CD4-positive, alpha-beta memory T cell (primary cell): Measurements from ENCODE around the gene POLR2J2. TPM values are rescaled to one million over a fixed set of nuclear protein-coding genes. Genes with fewer than 3 reads are reported as not detected.
"Not testable (repeated sequence)": the region's sequence is repeated elsewhere in the genome, so short reads cannot be mapped to it uniquely, and the experiment has no call there.

ENCODE experiments used
- CTCF ChIA-PET: fragments of 350-600 bp; sonication (Branson Sonifier 250); formaldehyde crosslinking; loops from one replicate; lab custom pipeline; 2021; ENCODE audit warnings: inconsistent platforms; ENCODE audit not compliant: partially characterized antibody; lab: Charles Lee
- POLR2A ChIA-PET: fragments of 350-600 bp; sonication (Branson Sonifier 250); formaldehyde crosslinking; loops from one replicate; lab custom pipeline; 2021; ENCODE audit not compliant: partially characterized antibody; lab: Charles Lee
- DNase-seq, 5 donors: peaks; one replicate each; pipeline versions ENCODE4 v3.0.0 to v3.0.0-alpha.2; 2020 to 2022; ENCODE audit warnings: mixed read lengths in 1 of 5
- H3K27ac ChIP-seq: one replicate; pipeline ENCODE4 v1.7.0; 2013; ENCODE audit warnings: low read depth, low read length
- H3K27me3 ChIP-seq: 2 replicates; pipeline ENCODE4 v1.7.0; 2013; ENCODE audit warnings: mild to moderate bottlenecking, low read length, moderate library complexity; ENCODE audit not compliant: insufficient read depth
- H3K36me3 ChIP-seq: 2 replicates; pipeline ENCODE4 v1.7.0; 2013; ENCODE audit warnings: mild to moderate bottlenecking, low read length, moderate library complexity; ENCODE audit not compliant: insufficient read depth
- H3K4me1 ChIP-seq: 2 replicates; pipeline ENCODE4 v1.7.0; 2013; ENCODE audit warnings: mild to moderate bottlenecking, low read length, moderate library complexity; ENCODE audit not compliant: insufficient read depth
- H3K4me3 ChIP-seq, 2 donors: one replicate each; pipeline ENCODE4 v1.7.0; 2013; ENCODE audit warnings: low read length in 2 of 2, mild to moderate bottlenecking in 1 of 2
- H3K9me3 ChIP-seq, 2 donors: one replicate each; pipeline ENCODE4 v1.7.0; 2013; ENCODE audit warnings: low read length in 2 of 2, control low read depth in 1 of 2; ENCODE audit not compliant: control insufficient read depth in 1 of 2
- H3K27ac Mint-ChIP-seq, 7 donors: one replicate each; pipeline ENCODE4 v1.8.0; 2020 to 2021; ENCODE audit warnings: mixed read lengths in 7 of 7, mild to moderate bottlenecking in 6 of 7, inconsistent platforms in 3 of 7, moderate library complexity in 3 of 7
- H3K27me3 Mint-ChIP-seq, 2 donors: one replicate each; pipeline ENCODE4 v1.8.0; 2020 to 2021; ENCODE audit warnings: mixed read lengths in 2 of 2
- H3K36me3 Mint-ChIP-seq, 2 donors: one replicate each; pipeline ENCODE4 v1.8.0; 2020 to 2021; ENCODE audit warnings: mixed read lengths in 2 of 2, inconsistent platforms in 1 of 2, mild to moderate bottlenecking in 1 of 2
- H3K4me1 Mint-ChIP-seq, 4 donors: one replicate each; pipeline ENCODE4 v1.8.0; 2020 to 2021; ENCODE audit warnings: mixed read lengths in 4 of 4, mild to moderate bottlenecking in 1 of 4
- H3K4me3 Mint-ChIP-seq, 8 donors: one replicate each; pipeline ENCODE4 v1.8.0; 2020 to 2021; ENCODE audit warnings: mixed read lengths in 8 of 8, mild to moderate bottlenecking in 7 of 8, moderate library complexity in 6 of 8, inconsistent platforms in 3 of 8
- H3K9me3 Mint-ChIP-seq, 8 donors: one replicate each; pipeline ENCODE4 v1.8.0; 2020 to 2021; ENCODE audit warnings: mixed read lengths in 8 of 8, mild to moderate bottlenecking in 5 of 8, inconsistent platforms in 3 of 8, moderate library complexity in 1 of 8
- intact Hi-C: fragments of 100-400 bp; cut with micrococcal nuclease; formaldehyde crosslinking; loops from one replicate; pipeline ENCODE4 v1.15.1; 2023
- polyA plus RNA-seq, 2 donors: library from polyadenylated mRNA; unstranded; fragments of 300-500 nt; fragmentation: Illumina TruSeq; gene quantifications; one replicate each; pipeline ENCODE4 v1.2.3, GENCODE V29; 2021
- total RNA-seq, 2 experiments: library from RNA; stranded (reverse); gene quantifications; one replicate each; pipeline ENCODE4 v1.2.3, GENCODE V29; 2021

The POLR2J2 gene
- 10 to 100 TPM; 21.8 to 27.7 TPM for total RNA-seq
- polyA plus RNA-seq: 1 to 10 TPM; 1.6 to 7.9 TPM

GRCh38 chr7:102671166-102671955 is at the start of gene POLR2J2:
TSS of gene POLR2J2 (minus strand) at chr7:102671663. CDS start at chr7:102671601, 62 bp downstream.
- H3K9me3 Mint-ChIP-seq, H3K36me3 Mint-ChIP-seq, H3K4me1 ChIP-seq, H3K36me3 ChIP-seq, H3K4me1 Mint-ChIP-seq, POLR2A ChIA-PET, H3K27me3 ChIP-seq, intact Hi-C loops, H3K4me3 ChIP-seq, H3K9me3 ChIP-seq, H3K27me3 Mint-ChIP-seq: not testable (repeated sequence)
- peak in 4 of 5 donors; percentile 34 to 84 (median 82) for DNase-seq
- Mint-ChIP-seq H3K27ac (peak within 1 kb of the TSS in 4 of 7 donors; percentile 72 to 87 (median 81)), H3K4me3 (peak within 1 kb of the TSS in 4 of 8 donors; percentile 79 to 83 (median 81))
- CTCF ChIA-PET: interaction anchor here (0.6 kb wide), 1 partner anchor 688 kb away, joined by 3 read pairs; no protein-coding TSS in a partner anchor
- peak within 1 kb of the TSS; percentile 38 for H3K27ac ChIP-seq

GRCh38 chr7:102718491-102718890 is 47.0 kb upstream of the POLR2J2 start:
- H3K36me3 ChIP-seq, H3K27ac ChIP-seq, DNase-seq, H3K4me1 Mint-ChIP-seq, CTCF ChIA-PET, POLR2A ChIA-PET, H3K9me3 Mint-ChIP-seq, H3K4me3 Mint-ChIP-seq, H3K9me3 ChIP-seq, H3K27ac Mint-ChIP-seq, H3K27me3 Mint-ChIP-seq, H3K36me3 Mint-ChIP-seq, H3K4me3 ChIP-seq, H3K27me3 ChIP-seq, intact Hi-C loops, H3K4me1 ChIP-seq: not testable (repeated sequence)

GRCh38 chr7:102715718-102716117 is 44.3 kb upstream of the POLR2J2 start:
- H3K27ac Mint-ChIP-seq, CTCF ChIA-PET, H3K9me3 Mint-ChIP-seq: not testable (repeated sequence)

DNA sequence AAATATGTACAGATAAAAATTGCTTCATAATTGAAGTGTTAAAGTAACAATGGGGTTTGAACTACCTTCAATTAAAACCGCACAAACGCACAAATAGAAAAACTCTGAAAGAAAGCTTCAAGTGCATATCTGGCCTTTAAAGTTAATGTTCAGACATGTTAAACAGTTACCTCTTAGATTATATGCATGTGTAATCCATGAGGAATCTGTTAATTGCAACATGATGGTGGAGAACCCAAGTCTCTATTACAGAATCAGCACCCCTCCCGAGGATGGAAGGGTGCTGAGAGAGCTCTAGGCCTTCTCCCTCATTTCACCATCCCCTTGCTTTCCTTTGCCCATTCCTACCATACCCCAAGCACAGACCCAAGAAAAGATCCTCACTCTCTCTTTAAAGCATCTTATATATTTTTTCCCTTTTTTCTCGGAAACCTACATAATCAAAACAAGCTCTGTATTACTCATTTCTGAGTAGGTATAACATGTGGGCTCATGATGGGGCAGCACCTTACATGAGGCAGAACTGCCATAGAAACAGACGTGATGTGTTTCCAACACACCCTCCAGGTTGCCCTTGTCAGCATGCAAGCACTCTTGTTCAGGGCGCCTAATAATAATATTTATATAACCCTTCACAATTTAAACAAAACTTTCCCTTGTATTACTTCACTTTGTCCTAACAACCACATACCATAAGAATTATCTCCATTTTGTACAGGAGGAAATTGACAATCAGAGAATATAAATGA is 43.5 kb upstream of the POLR2J2 start:
- H3K27me3 ChIP-seq, POLR2A ChIA-PET, H3K27ac ChIP-seq, H3K27me3 Mint-ChIP-seq, CTCF ChIA-PET, H3K9me3 ChIP-seq, DNase-seq, H3K36me3 Mint-ChIP-seq, H3K36me3 ChIP-seq, H3K4me1 ChIP-seq, H3K4me3 Mint-ChIP-seq, H3K4me3 ChIP-seq, intact Hi-C loops, H3K9me3 Mint-ChIP-seq: not testable (repeated sequence)
- H3K4me1 Mint-ChIP-seq: peaks cover 8 to 12% (median 9%) of the 10 kb centered on the region in 4 donors
- peak overlapping the region in 2 of 7 donors; percentile 25 to 73 for H3K27ac Mint-ChIP-seq

More at GRCh38 chr7:102715718-102716117, 44.3 kb upstream of the POLR2J2 start:
- H3K27me3 Mint-ChIP-seq, H3K4me1 ChIP-seq, H3K9me3 ChIP-seq, intact Hi-C loops, H3K4me3 ChIP-seq, H3K4me3 Mint-ChIP-seq, H3K27me3 ChIP-seq, H3K36me3 Mint-ChIP-seq, H3K27ac ChIP-seq, POLR2A ChIA-PET, H3K36me3 ChIP-seq: not testable (repeated sequence)
- H3K4me1 Mint-ChIP-seq: peaks cover 8 to 12% (median 9%) of the 10 kb centered on the region in 4 donors
- DNase-seq: peak in 4 of 5 donors; percentile 1 to 27 (median 10)

- CTCF ChIA-PET, H3K27ac ChIP-seq, DNase-seq, H3K4me3 ChIP-seq, H3K9me3 Mint-ChIP-seq, H3K4me1 ChIP-seq, H3K36me3 ChIP-seq, H3K27me3 ChIP-seq, intact Hi-C loops, H3K36me3 Mint-ChIP-seq, H3K27me3 Mint-ChIP-seq, H3K9me3 ChIP-seq, H3K4me3 Mint-ChIP-seq, POLR2A ChIA-PET: not testable (repeated sequence)
- Mint-ChIP-seq H3K4me1 (peaks cover 8 to 12% (median 9%) of the 10 kb centered on the region in 4 donors), H3K27ac (peak overlapping the region in 2 of 7 donors; percentile 0 to 70)
Measured at GRCh38 chr7:102713691-102714080, 42.2 kb upstream of the POLR2J2 start.

DNA sequence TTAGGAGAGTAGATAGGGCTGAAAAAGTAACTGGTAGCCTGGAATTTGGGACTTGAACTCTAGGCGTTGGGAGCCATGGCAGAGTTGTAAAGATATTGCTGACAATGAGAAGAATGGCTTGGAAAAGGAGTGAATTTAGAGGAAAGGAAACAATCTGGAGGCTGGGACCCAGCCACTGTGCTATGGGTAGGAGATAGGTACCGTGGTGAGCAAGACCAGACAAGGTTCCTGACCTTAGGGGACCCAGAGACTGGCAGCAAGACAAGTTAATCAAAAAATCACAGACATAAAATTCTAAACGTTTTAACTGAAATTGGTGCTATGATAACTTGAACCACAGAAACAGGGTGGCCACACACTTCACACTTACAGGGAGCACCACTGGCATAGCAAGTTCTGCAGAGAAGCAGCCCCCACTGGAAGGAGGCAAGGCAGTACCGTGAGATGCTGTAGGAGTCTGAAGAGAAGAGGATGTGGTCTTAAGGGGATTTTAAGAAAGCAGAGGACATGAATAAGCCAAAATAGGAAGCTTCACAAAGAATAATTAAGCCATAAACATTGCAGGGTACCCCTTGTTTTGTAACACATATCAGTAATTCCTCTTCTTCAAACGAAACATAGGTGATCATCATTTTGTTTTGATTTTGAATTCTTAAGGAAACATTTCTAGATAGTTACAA is 41.7 kb upstream of the POLR2J2 start:
- intact Hi-C loops, H3K9me3 ChIP-seq, H3K27ac ChIP-seq, H3K27me3 ChIP-seq, H3K36me3 Mint-ChIP-seq, H3K9me3 Mint-ChIP-seq, H3K4me3 ChIP-seq, POLR2A ChIA-PET, H3K27me3 Mint-ChIP-seq, CTCF ChIA-PET, H3K36me3 ChIP-seq, H3K4me1 ChIP-seq: not testable (repeated sequence)
- DNase-seq: peak in 2 of 5 donors; percentile 2 to 5
- Mint-ChIP-seq H3K4me3 (peak overlapping the region in 1 of 8 donors; percentile 15), H3K4me1 (peaks cover 8 to 12% (median 9%) of the 10 kb centered on the region in 4 donors), H3K27ac (peak overlapping the region in 5 of 7 donors; percentile 0 to 70 (median 15))
